ENCODE measurements around the gene ANXA2R.

Gene ANXA2R

GRCh38 chr5:43019291-43019613, 20.9 kb downstream of the ANXA2R start (continued):
- TF ChIP-seq, protein P1, sequence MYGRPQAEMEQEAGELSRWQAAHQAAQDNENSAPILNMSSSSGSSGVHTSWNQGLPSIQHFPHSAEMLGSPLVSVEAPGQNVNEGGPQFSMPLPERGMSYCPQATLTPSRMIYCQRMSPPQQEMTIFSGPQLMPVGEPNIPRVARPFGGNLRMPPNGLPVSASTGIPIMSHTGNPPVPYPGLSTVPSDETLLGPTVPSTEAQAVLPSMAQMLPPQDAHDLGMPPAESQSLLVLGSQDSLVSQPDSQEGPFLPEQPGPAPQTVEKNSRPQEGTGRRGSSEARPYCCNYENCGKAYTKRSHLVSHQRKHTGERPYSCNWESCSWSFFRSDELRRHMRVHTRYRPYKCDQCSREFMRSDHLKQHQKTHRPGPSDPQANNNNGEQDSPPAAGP (tag by site-specific recombination; IDR thresholded peaks at IDR 0.05): no peak
- TF ChIP-seq, protein P2, sequence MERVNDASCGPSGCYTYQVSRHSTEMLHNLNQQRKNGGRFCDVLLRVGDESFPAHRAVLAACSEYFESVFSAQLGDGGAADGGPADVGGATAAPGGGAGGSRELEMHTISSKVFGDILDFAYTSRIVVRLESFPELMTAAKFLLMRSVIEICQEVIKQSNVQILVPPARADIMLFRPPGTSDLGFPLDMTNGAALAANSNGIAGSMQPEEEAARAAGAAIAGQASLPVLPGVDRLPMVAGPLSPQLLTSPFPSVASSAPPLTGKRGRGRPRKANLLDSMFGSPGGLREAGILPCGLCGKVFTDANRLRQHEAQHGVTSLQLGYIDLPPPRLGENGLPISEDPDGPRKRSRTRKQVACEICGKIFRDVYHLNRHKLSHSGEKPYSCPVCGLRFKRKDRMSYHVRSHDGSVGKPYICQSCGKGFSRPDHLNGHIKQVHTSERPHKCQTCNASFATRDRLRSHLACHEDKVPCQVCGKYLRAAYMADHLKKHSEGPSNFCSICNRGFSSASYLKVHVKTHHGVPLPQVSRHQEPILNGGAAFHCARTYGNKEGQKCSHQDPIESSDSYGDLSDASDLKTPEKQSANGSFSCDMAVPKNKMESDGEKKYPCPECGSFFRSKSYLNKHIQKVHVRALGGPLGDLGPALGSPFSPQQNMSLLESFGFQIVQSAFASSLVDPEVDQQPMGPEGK (tag by site-specific recombination; IDR thresholded peaks at IDR 0.05): 0 out of 2 replicates have a peak, but pooled peaks have one; percentile 13
- TF ChIP-seq ZNF624 (tag by site-specific recombination; IDR thresholded peaks at IDR 0.05) (0 out of 2 replicates have a peak, but pooled peaks have one; percentile 22), KLF16 (tag by site-specific recombination; IDR thresholded peaks at IDR 0.05) (no peak)

GRCh38 chr5:43017428-43017815, 22.7 kb downstream of the ANXA2R start:
- CTCF ChIA-PET: interaction anchor here (1.9 to 6.5 kb wide), 2 partner anchors 21 to 24 kb away, joined by 9 to 59 read pairs; no protein-coding TSS in a partner anchor
- peak overlapping the region; percentile 73 for H3K4me3 ChIP-seq (ENCODE audit: low read depth, low read length)
- peak; percentile 78 for TF ChIP-seq ZNF341 (tag by site-specific recombination; IDR thresholded peaks at IDR 0.05; ENCODE audit: low read depth)
- 0 out of 2 replicates have a peak, but pooled peaks have one; percentile 3 for TF ChIP-seq PBX3 (CRISPR knock-in tag; IDR thresholded peaks at IDR 0.05)
- TF ChIP-seq ZBTB20 (tag by site-specific recombination; IDR thresholded peaks at IDR 0.05): 0 out of 2 replicates have a peak, but pooled peaks have one; percentile 3
- peak; percentile 55 for TF ChIP-seq ZNF335 (tag by site-specific recombination; conservative IDR thresholded peaks at IDR 0.05)
- TF ChIP-seq ZNF132 (tag by site-specific recombination; IDR thresholded peaks at IDR 0.05; ENCODE audit: borderline replicate concordance): no peak
- no peaks in the 10 kb centered on the region for H3K36me3 ChIP-seq (ENCODE audit: control insufficient read depth in 2 of 2, insufficient read depth in 1 of 2, low read length in 2 of 2)
- POLR2A ChIA-PET: interaction anchor here (0.6 to 4.3 kb wide), 6 partner anchors 9 to 467 kb away, joined by 3 to 20 read pairs (median 4); partner anchors contain the start of genes ANXA2R, TMEM267 and ZNF131
- peak overlapping the region; percentile 97 for H3K27ac ChIP-seq (ENCODE audit: extremely low read depth, low read depth, low read length)
- H3K9me3 ChIP-seq (ENCODE audit: control insufficient read depth, insufficient read depth, low read depth, low read length): no peaks in the 10 kb centered on the region
- H3K4me1 ChIP-seq (ENCODE audit: control insufficient read depth, insufficient read depth, low read length): peaks cover 16% of the 10 kb centered on the region

DNA sequence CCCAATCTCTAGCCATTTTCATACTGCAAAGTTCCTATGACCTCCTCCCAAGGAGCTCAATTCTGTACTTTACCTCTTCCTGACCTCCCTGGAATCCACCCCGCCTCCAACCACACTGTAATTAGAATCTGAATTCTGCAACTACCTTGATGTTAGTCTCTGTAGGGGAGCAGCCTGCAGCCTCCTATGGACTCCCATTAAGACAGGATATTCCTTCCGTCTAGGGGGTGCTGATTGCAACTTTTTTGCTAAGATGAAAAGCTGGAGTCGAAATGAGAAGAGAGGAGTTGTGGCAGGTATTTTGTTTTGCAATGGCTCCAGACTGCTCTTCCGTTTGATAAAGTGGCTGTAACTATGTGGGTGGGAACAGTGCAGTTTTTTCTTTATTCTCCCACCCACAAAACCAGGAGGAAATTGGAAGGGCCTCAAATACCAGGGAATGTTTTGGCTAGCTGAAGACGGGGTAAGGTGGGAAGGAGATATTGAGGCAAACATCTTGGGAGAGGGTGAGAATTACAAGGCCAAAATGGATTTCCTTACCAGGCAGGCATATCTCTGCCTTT, 23.8 kb downstream of the ANXA2R start:
- Histone ChIP-seq H3K9me3 (ENCODE audit: control insufficient read depth, insufficient read depth, low read depth, low read length) (no peaks in the 10 kb centered on the region), H3K36me3 (ENCODE audit: control insufficient read depth in 2 of 2, insufficient read depth in 1 of 2, low read length in 2 of 2) (no peaks in the 10 kb centered on the region), H3K4me3 (ENCODE audit: low read depth, low read length) (no peak overlapping the region), H3K4me1 (ENCODE audit: control insufficient read depth, insufficient read depth, low read length) (peaks cover 16% of the 10 kb centered on the region), H3K27ac (ENCODE audit: extremely low read depth, low read depth, low read length) (no peak overlapping the region)
- CTCF ChIA-PET: interaction anchor here (0.8 to 6.5 kb wide), 5 partner anchors 11 to 105 kb away, joined by 3 to 59 read pairs (median 4); no protein-coding TSS in a partner anchor
- POLR2A ChIA-PET: interaction anchor here (1.4 to 4.3 kb wide), 3 partner anchors 8 to 468 kb away, joined by 3 to 20 read pairs (median 4); partner anchors contain the start of gene TMEM267
- TF ChIP-seq EGR2 (tag by site-specific recombination; IDR thresholded peaks at IDR 0.05; ENCODE audit: low read depth) (peak; percentile 91), SCRT2 (tag by site-specific recombination; IDR thresholded peaks at IDR 0.05) (no peak), ZNF600 (tag by site-specific recombination; IDR thresholded peaks at IDR 0.05) (peak; percentile 47; the same call in 1 of the 2 replicates), ZFHX2 (tag by site-specific recombination; conservative IDR thresholded peaks at IDR 0.05) (peak; percentile 81), SP7 (tag by site-specific recombination; IDR thresholded peaks at IDR 0.05) (peak; percentile 50; the same call in 1 of the 2 replicates), GLIS1 (tag by site-specific recombination; IDR thresholded peaks at IDR 0.05) (peak; percentile 95), ZBTB17 (tag by site-specific recombination; IDR thresholded peaks at IDR 0.05) (no peak), ZNF670 (tag by site-specific recombination; IDR thresholded peaks at IDR 0.05; ENCODE audit: low read depth) (no peak)

Measured in HEK293 (cell line).